HepG2 (cell line): ENCODE measurements around the gene TLK1. TPM values are rescaled to one million over a fixed set of nuclear protein-coding genes. Genes with fewer than 3 reads are reported as not detected.

Source experiments
- ATAC-seq: fragments of 200-7000 bp; cut with Tn5 transposase; 3 replicates; pipeline ENCODE4 v1.9.1; 2020; ENCODE audit warnings: mild to moderate bottlenecking, moderate library complexity
- BruUV-seq: library from RNA; stranded (reverse); fragments of 400-500 nt; replicated peaks from 2 replicates; lab custom pipeline; 2021; lab: Mats Ljungman, UMichigan
- CTCF ChIA-PET: fragments of 300-600 bp; formaldehyde crosslinking; extraction: SDS; loops from one replicate; lab custom pipeline; 2021; ENCODE audit warnings: low total read pairs, inconsistent platforms, low intra/inter-chr PET ratio; lab: Yijun Ruan, JAX
- POLR2A ChIA-PET: fragments of 350-600 bp; sonication (Branson Sonifier 250); formaldehyde crosslinking; loops from one replicate; lab custom pipeline; 2020; ENCODE audit warnings: antibody characterized with exemption, inconsistent platforms; lab: Yijun Ruan, JAX
- DNase-seq: peaks from one replicate; pipeline ENCODE4 v3.0.0-alpha.2; 2015; ENCODE audit warnings: low spot score
- FAIRE-seq: peaks from 3 replicates; lab custom pipeline; 2011; peaks lifted over from hg19 to GRCh38; lab: Jason Lieb, UNC
- H2AFZ ChIP-seq: one replicate; pipeline ENCODE4 v1.6.1; 2011; ENCODE audit warnings: low read length, inconsistent platforms
- H3K27ac ChIP-seq: fragments of 300-600 bp; 3 replicates; pipeline ENCODE4 v1.8.0; 2011; ENCODE audit warnings: mixed run types, mild to moderate bottlenecking, mixed read lengths, low read length, inconsistent platforms; ENCODE audit not compliant: insufficient read depth; ENCODE audit errors: extremely low read length
- H3K27me3 ChIP-seq, 2 experiments: fragments of 200-600 bp in 1 of 2; 2 replicates in 1 of 2; 3 replicates in 1 of 2; pipeline versions ENCODE4 v1.6.0 to v1.8.0; 2011; ENCODE audit warnings: low read length in 2 of 2, mild to moderate bottlenecking in 2 of 2, moderate library complexity in 2 of 2, inconsistent platforms in 1 of 2; ENCODE audit not compliant: insufficient read depth in 2 of 2, control insufficient read depth in 1 of 2
- H3K36me3 ChIP-seq, 2 experiments: fragments of 200-600 bp in 1 of 2; replicated peaks in 1 of 2; 2 replicates in 1 of 2; 3 replicates in 1 of 2; pipeline versions ENCODE4 v1.5.1 to v1.8.0; 2011; ENCODE audit warnings: low read length in 2 of 2, inconsistent platforms in 1 of 2; ENCODE audit not compliant: insufficient read depth in 2 of 2, control insufficient read depth in 1 of 2
- H3K4me1 ChIP-seq: 2 replicates; pipeline ENCODE4 v1.5.1; 2012; ENCODE audit warnings: low read length, inconsistent platforms; ENCODE audit not compliant: insufficient read depth
- H3K4me2 ChIP-seq: 2 replicates; pipeline ENCODE4 v1.6.0; 2011; ENCODE audit warnings: low read depth, low read length, inconsistent platforms
- H3K4me3 ChIP-seq, 3 experiments: fragments of 200-600 bp in 1 of 3; sonication (generic), shearing (Covaris generic) in 1 of 3; replicated peaks in 1 of 3; 2 replicates each; pipeline ENCODE4 v1.5.1; 2011 to 2016; ENCODE audit warnings: low read length in 3 of 3, inconsistent platforms in 2 of 3, low read depth in 2 of 3, mild to moderate bottlenecking in 2 of 3, control low read depth in 1 of 3, mixed read lengths in 1 of 3; ENCODE audit not compliant: insufficient read depth in 1 of 3
- H3K79me2 ChIP-seq: one replicate; pipeline ENCODE4 v1.6.1; 2011; ENCODE audit warnings: low read length, inconsistent platforms; ENCODE audit not compliant: insufficient read depth
- H3K9ac ChIP-seq: 2 replicates; pipeline ENCODE4 v1.6.0; 2011; ENCODE audit warnings: mild to moderate bottlenecking, low read depth, low read length, inconsistent platforms; ENCODE audit not compliant: insufficient read depth
- H3K9me3 ChIP-seq: 2 replicates; pipeline ENCODE4 v1.5.1; 2012; ENCODE audit warnings: mild to moderate bottlenecking, low read length
- H4K20me1 ChIP-seq: 2 replicates; pipeline ENCODE4 v1.6.0; 2011; ENCODE audit warnings: inconsistent platforms, mild to moderate bottlenecking, low read length, moderate library complexity; ENCODE audit not compliant: insufficient read depth
- AKNA ChIP-seq: sonication (generic); formaldehyde crosslinking; IDR thresholded peaks from 2 replicates; pipeline ENCODE4 v1.4.0; 2020; ENCODE audit warnings: missing genetic modification reagents, borderline replicate concordance
- ATAD3A ChIP-seq: sonication (generic); formaldehyde crosslinking; IDR thresholded peaks from 2 replicates; pipeline ENCODE4 v1.4.0; 2020; ENCODE audit warnings: missing genetic modification reagents
- CREB1 ChIP-seq, 2 experiments: fragments of 450-650 bp in 1 of 2; IDR thresholded peaks; 2 replicates each; pipeline ENCODE4 v1.6.1; 2016 to 2017; ENCODE audit warnings: control low read depth in 1 of 2, mild to moderate bottlenecking in 1 of 2, missing compliant biosample characterization in 1 of 2, missing genetic modification characterization in 1 of 2
- FOXO4 ChIP-seq: sonication (generic); formaldehyde crosslinking; conservative IDR thresholded peaks from 2 replicates; pipeline ENCODE4 v1.8.1; 2023; ENCODE audit warnings: missing genetic modification reagents
- MTERF4 ChIP-seq: sonication (generic); formaldehyde crosslinking; IDR thresholded peaks from 2 replicates; pipeline ENCODE4 v1.8.0; 2023; ENCODE audit warnings: mild to moderate bottlenecking, missing genetic modification reagents
- RCOR2 ChIP-seq: IDR thresholded peaks from 2 replicates; pipeline ENCODE4 v1.6.1; 2016; ENCODE audit warnings: missing biosample characterization, missing genetic modification reagents
- RFXAP ChIP-seq: sonication (generic); formaldehyde crosslinking; IDR thresholded peaks from 2 replicates; pipeline ENCODE4 v1.4.0; 2020; ENCODE audit warnings: missing genetic modification reagents, borderline replicate concordance
- TEAD3 ChIP-seq: optimal IDR thresholded peaks from 2 replicates; pipeline ENCODE3; 2016; ENCODE audit warnings: borderline replicate concordance
- ZFYVE20 ChIP-seq: sonication (generic); formaldehyde crosslinking; IDR thresholded peaks from 2 replicates; pipeline ENCODE4 v1.8.0; 2023; ENCODE audit warnings: low read depth, mild to moderate bottlenecking, moderate library complexity, missing genetic modification reagents, borderline replicate concordance
- ZNF782 ChIP-seq: sonication (generic); formaldehyde crosslinking; IDR thresholded peaks from 2 replicates; pipeline ENCODE4 v1.4.0; 2020; ENCODE audit warnings: missing genetic modification reagents, mild to moderate bottlenecking, borderline replicate concordance
- WGBS: methylation state at CpG from one replicate; pipeline ENCODE4 v1.1.6; 2017; ENCODE audit warnings: low lambda C conversion rate; 5-methylcytosine and 5-hydroxymethylcytosine counted together
- in situ Hi-C: cut with HindIII; loops from 2 replicates; pipeline ENCODE4 v1.10.0; 2017; ENCODE audit warnings: low pct_unique_long_range_greater_than_20kb; ENCODE audit not compliant: extremely low pct_ligation_motif_present
- intact Hi-C: fragments of 100-400 bp; cut with micrococcal nuclease; formaldehyde crosslinking; loops from one replicate; pipeline ENCODE4 v1.10.0; 2022; ENCODE audit not compliant: unreplicated experiment
- polyA plus RNA-seq, 8 experiments: library from polyadenylated mRNA; depleted of rRNA in 3 of 8; stranded (reverse) in 7 of 8; unstranded in 1 of 8; fragments of >200 nt; fragmentation: Illumina TruSeq in 4 of 8; extraction: Trizol in 4 of 8; gene quantifications; 2 replicates each; pipeline versions ENCODE4 v1.2.1 to v1.2.3, GENCODE V29; 2011 to 2016; ENCODE audit warnings: low read depth in 4 of 8, missing spikeins in 1 of 8, mixed read lengths in 1 of 8; ENCODE audit not compliant: insufficient read depth in 1 of 8
- total RNA-seq, 5 experiments: library from RNA; depleted of rRNA; stranded (reverse); fragments of >200 nt; fragmentation: Illumina TruSeq; extraction: Trizol; gene quantifications; 2 replicates each; pipeline ENCODE4 v1.2.3, GENCODE V29; 2016; ENCODE audit warnings: low read depth in 1 of 5

The TLK1 gene
- total and polyA plus RNA-seq, 2 of the 13 experiments (the other 11 are each of a cell fraction or from before 2014, with no cell fraction given) = 16.8 to 28.7 TPM

- no TSS peak for BruUV-seq
- CTCF ChIA-PET = no interaction called here
- FAIRE-seq (no peak), ATAC-seq (no peak), DNase-seq (no peak)
- whole genome bisulfite sequencing = 98% methylated on average over 5 of the region's 5 CpGs
- TF ChIP-seq TEAD3 (CRISPR knock-in tag) (no peak), MTERF4 (CRISPR knock-in tag) (no peak), RCOR2 (no peak), ZFYVE20 (CRISPR knock-in tag) (no peak), RFXAP (CRISPR knock-in tag) (no peak), ZNF782 (no peak), FOXO4 (no peak), CREB1 (IDR thresholded peaks at IDR 0.05) (no peak), CREB1 (CRISPR knock-in tag; IDR thresholded peaks at IDR 0.05) (no peak), AKNA (no peak), ATAD3A (CRISPR knock-in tag) (no peak)
- H3K79me2 ChIP-seq = peaks cover 100% of the 10 kb centered on the region
- H3K4me1 ChIP-seq = peaks cover 56% of the 10 kb centered on the region
- no peak overlapping the region for H3K4me2 ChIP-seq
- POLR2A ChIA-PET = no interaction called here
- H3K27me3 ChIP-seq = no peaks in the 10 kb centered on the region
- no peak overlapping the region for H2AFZ ChIP-seq
- H4K20me1 ChIP-seq = peaks cover 49% of the 10 kb centered on the region
- intact Hi-C loops (no loop called here), in situ Hi-C loops (no loop called here)
- no peaks in the 10 kb centered on the region for H3K9me3 ChIP-seq
- no peaks in the 10 kb centered on the region; a peak in 1 of 5 replicates for H3K36me3 ChIP-seq
- no peak overlapping the region for H3K4me3 ChIP-seq
- no peak overlapping the region for H3K27ac ChIP-seq
- H3K9ac ChIP-seq = no peak overlapping the region
Observed at GRCh38 chr2:171132086-171132485, 28.6 kb downstream of the TLK1 start.
